WTC11 (cell line): ENCODE results near the gene NOXA1. TPM values are rescaled to one million over a fixed set of nuclear protein-coding genes. Genes with fewer than 3 reads are reported as not detected.

Experiments
- ATAC-seq: fragments of 200-7000 bp; cut with Tn5 transposase; 2 replicates; pipeline ENCODE4 v1.10.0; 2021; ENCODE audit warnings: mild to moderate bottlenecking, moderate library complexity
- CTCF ChIA-PET: fragments of 300-600 bp; sonication (Branson Sonifier 250); formaldehyde crosslinking; loops from one replicate; lab custom pipeline; 2021; ENCODE audit warnings: antibody characterized with exemption; lab: Charles Lee
- POLR2A ChIA-PET: fragments of 350-600 bp; sonication (Branson Sonifier 250); formaldehyde crosslinking; loops from one replicate; lab custom pipeline; 2021; ENCODE audit warnings: antibody characterized with exemption; lab: Charles Lee
- DNase-seq: peaks from one replicate; pipeline ENCODE4 v3.0.0; 2021; ENCODE audit warnings: low spot score
- H3K27ac Mint-ChIP-seq: 2 replicates; pipeline ENCODE4 v1.8.0; 2021; ENCODE audit warnings: mixed read lengths
- H3K27me3 Mint-ChIP-seq: 2 replicates; pipeline ENCODE4 v1.8.0; 2021; ENCODE audit warnings: low read depth, mild to moderate bottlenecking, moderate library complexity, mixed read lengths
- H3K36me3 Mint-ChIP-seq: 2 replicates; pipeline ENCODE4 v1.8.0; 2021; ENCODE audit warnings: mixed read lengths
- H3K4me1 Mint-ChIP-seq: 2 replicates; pipeline ENCODE4 v1.8.0; 2022; ENCODE audit warnings: mixed read lengths
- H3K4me3 Mint-ChIP-seq: 2 replicates; pipeline ENCODE4 v1.8.0; 2021; ENCODE audit warnings: mild to moderate bottlenecking, moderate library complexity, mixed read lengths
- H3K9me3 Mint-ChIP-seq: 2 replicates; pipeline ENCODE4 v1.8.0; 2021; ENCODE audit warnings: mixed read lengths
- EMX1 ChIP-seq: fragments of 250-450 bp; sonication (Bioruptor Pico); IDR thresholded peaks from 2 replicates; pipeline ENCODE4 v1.8.0; 2021; ENCODE audit warnings: mild to moderate bottlenecking
- ESRRA ChIP-seq: sonication (generic); formaldehyde crosslinking; IDR thresholded peaks from 2 replicates; pipeline ENCODE4 v1.8.1; 2022; ENCODE audit warnings: mild to moderate bottlenecking, missing genetic modification reagents, borderline replicate concordance
- JAZF1 ChIP-seq: fragments of 250-450 bp; sonication (Bioruptor Pico); IDR thresholded peaks from 2 replicates; pipeline ENCODE4 v1.9.0; 2021; ENCODE audit warnings: moderate library complexity, mild to moderate bottlenecking, inconsistent platforms
- SMAD4 ChIP-seq: sonication (generic); formaldehyde crosslinking; IDR thresholded peaks from 2 replicates; pipeline ENCODE4 v1.8.0; 2022; ENCODE audit warnings: mild to moderate bottlenecking, missing genetic modification reagents
- SOX15 ChIP-seq: fragments of 250-450 bp; sonication (Bioruptor Pico); IDR thresholded peaks from 2 replicates; pipeline ENCODE4 v1.9.0; 2021; ENCODE audit warnings: mild to moderate bottlenecking
- TP53 ChIP-seq: sonication (generic); formaldehyde crosslinking; IDR thresholded peaks from 2 replicates; pipeline ENCODE4 v1.8.1; 2023; ENCODE audit warnings: mild to moderate bottlenecking, missing genetic modification reagents
- ZNF416 ChIP-seq: fragments of 250-450 bp; sonication (Bioruptor Pico); IDR thresholded peaks from 2 replicates; pipeline ENCODE4 v1.9.0; 2021; ENCODE audit warnings: mild to moderate bottlenecking, inconsistent platforms
- total RNA-seq: library from RNA; stranded (reverse); gene quantifications from 3 replicates; pipeline ENCODE4 v1.2.3, GENCODE V29; 2021
- TF ChIP-seq, protein P1 (sequence below): sonication (generic); formaldehyde crosslinking; IDR thresholded peaks from 2 replicates; pipeline ENCODE4 v1.8.1; 2022; ENCODE audit warnings: missing genetic modification reagents, borderline replicate concordance
- TF ChIP-seq, protein P2 (sequence below): sonication (generic); formaldehyde crosslinking; IDR thresholded peaks from 2 replicates; pipeline ENCODE4 v1.8.0; 2023; ENCODE audit warnings: mild to moderate bottlenecking, missing genetic modification reagents
- TF ChIP-seq, protein P3 (sequence below): sonication (generic); formaldehyde crosslinking; IDR thresholded peaks from 2 replicates; pipeline ENCODE4 v1.8.1; 2022; ENCODE audit warnings: low read depth, missing genetic modification reagents, borderline replicate concordance
- TF ChIP-seq, protein P4 (sequence below): sonication (generic); formaldehyde crosslinking; IDR thresholded peaks from 2 replicates; pipeline ENCODE4 v1.8.1; 2023; ENCODE audit warnings: mild to moderate bottlenecking, missing genetic modification reagents
- TF ChIP-seq, protein P5 (sequence below): sonication (generic); formaldehyde crosslinking; IDR thresholded peaks from 2 replicates; pipeline ENCODE4 v1.8.0; 2023; ENCODE audit warnings: missing genetic modification reagents, mild to moderate bottlenecking, borderline replicate concordance

NOXA1 gene
- total RNA-seq, 1 experiment from 2014 or later, result 2.9 TPM

DNA sequence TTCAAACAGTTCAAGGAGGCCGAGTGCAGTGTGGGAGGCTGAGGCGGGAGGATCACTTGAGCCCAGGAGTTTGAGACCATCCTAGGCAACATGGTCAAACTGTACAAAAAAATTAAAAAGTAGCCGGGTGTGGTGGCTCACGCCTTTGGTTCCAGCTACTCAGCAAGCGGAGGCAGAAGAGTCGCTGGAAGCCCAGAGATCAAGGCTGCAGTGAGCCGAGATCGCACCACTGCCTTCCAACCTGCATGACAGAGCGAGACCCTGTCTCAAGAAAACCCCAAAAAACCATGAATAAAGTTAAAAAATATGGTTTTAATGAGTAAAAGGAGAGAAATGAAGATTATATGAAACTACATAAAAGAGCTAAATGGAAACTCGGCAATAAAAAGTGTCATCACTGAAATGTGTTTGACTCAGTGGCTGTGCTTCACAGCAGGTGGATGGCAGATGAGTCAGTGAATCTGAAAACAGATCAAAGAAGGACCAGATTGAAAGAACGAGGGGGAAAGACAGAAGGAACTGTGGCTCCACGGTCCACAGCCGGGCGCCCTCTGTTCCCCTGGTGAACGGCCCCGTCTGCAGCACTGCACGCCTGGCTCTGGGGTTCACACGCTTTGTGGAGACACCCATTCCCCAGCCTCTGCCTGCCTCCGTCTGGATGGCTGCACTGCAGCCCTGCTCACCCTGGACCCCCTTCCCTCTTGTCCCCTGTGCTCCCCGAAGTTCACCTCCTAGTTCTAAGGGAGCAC lies 25.3 kb upstream of the NOXA1 start (continued):
- TF ChIP-seq, protein P1, sequence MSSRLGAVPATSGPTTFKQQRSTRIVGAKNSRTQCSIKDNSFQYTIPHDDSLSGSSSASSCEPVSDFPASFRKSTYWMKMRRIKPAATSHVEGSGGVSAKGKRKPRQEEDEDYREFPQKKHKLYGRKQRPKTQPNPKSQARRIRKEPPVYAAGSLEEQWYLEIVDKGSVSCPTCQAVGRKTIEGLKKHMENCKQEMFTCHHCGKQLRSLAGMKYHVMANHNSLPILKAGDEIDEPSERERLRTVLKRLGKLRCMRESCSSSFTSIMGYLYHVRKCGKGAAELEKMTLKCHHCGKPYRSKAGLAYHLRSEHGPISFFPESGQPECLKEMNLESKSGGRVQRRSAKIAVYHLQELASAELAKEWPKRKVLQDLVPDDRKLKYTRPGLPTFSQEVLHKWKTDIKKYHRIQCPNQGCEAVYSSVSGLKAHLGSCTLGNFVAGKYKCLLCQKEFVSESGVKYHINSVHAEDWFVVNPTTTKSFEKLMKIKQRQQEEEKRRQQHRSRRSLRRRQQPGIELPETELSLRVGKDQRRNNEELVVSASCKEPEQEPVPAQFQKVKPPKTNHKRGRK (CRISPR knock-in tag), result no peak
- TF ChIP-seq JAZF1 (CRISPR knock-in tag), result no peak

DNA sequence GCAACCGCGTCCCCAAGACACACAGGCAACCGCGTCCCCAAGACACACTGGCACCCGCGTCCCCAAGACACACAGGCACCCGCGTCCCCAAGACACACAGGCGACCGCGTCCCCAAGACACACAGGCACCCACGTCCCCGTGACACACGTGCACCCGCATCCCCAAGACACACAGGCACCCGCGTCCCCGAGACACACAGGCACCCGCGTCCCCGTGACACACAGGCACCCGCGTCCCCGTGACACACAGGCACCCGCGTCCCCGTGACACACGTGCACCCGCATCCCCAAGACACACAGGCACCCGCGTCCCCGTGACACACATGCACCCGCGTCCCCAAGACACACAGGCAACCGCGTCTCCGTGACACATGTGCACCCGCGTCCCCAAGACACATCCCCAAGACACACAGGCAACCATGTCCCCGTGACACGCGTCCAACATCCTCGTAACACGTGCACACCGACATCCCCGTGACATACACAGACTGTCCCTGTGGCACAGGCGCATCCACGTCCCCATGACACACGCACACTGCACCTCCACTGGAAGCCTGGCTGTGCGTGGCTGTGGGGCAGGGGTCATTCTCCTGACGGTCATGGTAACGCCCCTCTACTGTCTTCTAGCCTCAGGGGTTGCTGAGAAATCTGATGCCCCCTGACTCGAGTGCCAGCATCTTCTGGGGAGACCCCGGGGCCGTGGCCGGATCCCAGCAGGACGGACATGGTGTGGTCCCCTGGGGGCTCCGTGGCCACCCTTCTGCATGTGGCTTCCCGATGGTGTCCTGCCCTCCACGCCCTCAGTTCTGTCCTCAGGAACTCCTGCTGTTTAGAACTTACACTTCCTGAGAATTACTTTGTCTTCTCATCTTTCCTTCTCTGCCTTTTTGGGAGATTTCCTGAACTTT lies 24.4 kb upstream of the NOXA1 start:
- H3K36me3 Mint-ChIP-seq, result peaks cover 15% of the 10 kb centered on the region
- no peak for DNase-seq
- no peak overlapping the region; the same call in 1 of the 2 replicates for H3K27ac Mint-ChIP-seq
- ChIA-PET POLR2A (no interaction called here), CTCF (no interaction called here)
- no peak for ATAC-seq
- peaks cover 10% of the 10 kb centered on the region for H3K9me3 Mint-ChIP-seq
- no peak overlapping the region for H3K4me3 Mint-ChIP-seq
- no peak for TF ChIP-seq ZNF416 (CRISPR knock-in tag)
- TF ChIP-seq ESRRA (CRISPR knock-in tag), result no peak
- TF ChIP-seq, protein P2, sequence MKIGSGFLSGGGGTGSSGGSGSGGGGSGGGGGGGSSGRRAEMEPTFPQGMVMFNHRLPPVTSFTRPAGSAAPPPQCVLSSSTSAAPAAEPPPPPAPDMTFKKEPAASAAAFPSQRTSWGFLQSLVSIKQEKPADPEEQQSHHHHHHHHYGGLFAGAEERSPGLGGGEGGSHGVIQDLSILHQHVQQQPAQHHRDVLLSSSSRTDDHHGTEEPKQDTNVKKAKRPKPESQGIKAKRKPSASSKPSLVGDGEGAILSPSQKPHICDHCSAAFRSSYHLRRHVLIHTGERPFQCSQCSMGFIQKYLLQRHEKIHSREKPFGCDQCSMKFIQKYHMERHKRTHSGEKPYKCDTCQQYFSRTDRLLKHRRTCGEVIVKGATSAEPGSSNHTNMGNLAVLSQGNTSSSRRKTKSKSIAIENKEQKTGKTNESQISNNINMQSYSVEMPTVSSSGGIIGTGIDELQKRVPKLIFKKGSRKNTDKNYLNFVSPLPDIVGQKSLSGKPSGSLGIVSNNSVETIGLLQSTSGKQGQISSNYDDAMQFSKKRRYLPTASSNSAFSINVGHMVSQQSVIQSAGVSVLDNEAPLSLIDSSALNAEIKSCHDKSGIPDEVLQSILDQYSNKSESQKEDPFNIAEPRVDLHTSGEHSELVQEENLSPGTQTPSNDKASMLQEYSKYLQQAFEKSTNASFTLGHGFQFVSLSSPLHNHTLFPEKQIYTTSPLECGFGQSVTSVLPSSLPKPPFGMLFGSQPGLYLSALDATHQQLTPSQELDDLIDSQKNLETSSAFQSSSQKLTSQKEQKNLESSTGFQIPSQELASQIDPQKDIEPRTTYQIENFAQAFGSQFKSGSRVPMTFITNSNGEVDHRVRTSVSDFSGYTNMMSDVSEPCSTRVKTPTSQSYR (CRISPR knock-in tag), result no peak
- TF ChIP-seq EMX1, result no peak
- TF ChIP-seq SOX15, result no peak
- no peak for TF ChIP-seq TP53 (CRISPR knock-in tag)
- TF ChIP-seq, protein P3, sequence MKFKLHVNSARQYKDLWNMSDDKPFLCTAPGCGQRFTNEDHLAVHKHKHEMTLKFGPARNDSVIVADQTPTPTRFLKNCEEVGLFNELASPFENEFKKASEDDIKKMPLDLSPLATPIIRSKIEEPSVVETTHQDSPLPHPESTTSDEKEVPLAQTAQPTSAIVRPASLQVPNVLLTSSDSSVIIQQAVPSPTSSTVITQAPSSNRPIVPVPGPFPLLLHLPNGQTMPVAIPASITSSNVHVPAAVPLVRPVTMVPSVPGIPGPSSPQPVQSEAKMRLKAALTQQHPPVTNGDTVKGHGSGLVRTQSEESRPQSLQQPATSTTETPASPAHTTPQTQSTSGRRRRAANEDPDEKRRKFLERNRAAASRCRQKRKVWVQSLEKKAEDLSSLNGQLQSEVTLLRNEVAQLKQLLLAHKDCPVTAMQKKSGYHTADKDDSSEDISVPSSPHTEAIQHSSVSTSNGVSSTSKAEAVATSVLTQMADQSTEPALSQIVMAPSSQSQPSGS (CRISPR knock-in tag), result no peak
- TF ChIP-seq SMAD4 (CRISPR knock-in tag), result no peak
- TF ChIP-seq, protein P4, sequence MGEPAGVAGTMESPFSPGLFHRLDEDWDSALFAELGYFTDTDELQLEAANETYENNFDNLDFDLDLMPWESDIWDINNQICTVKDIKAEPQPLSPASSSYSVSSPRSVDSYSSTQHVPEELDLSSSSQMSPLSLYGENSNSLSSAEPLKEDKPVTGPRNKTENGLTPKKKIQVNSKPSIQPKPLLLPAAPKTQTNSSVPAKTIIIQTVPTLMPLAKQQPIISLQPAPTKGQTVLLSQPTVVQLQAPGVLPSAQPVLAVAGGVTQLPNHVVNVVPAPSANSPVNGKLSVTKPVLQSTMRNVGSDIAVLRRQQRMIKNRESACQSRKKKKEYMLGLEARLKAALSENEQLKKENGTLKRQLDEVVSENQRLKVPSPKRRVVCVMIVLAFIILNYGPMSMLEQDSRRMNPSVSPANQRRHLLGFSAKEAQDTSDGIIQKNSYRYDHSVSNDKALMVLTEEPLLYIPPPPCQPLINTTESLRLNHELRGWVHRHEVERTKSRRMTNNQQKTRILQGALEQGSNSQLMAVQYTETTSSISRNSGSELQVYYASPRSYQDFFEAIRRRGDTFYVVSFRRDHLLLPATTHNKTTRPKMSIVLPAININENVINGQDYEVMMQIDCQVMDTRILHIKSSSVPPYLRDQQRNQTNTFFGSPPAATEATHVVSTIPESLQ, result no peak
- TF ChIP-seq, protein P5, sequence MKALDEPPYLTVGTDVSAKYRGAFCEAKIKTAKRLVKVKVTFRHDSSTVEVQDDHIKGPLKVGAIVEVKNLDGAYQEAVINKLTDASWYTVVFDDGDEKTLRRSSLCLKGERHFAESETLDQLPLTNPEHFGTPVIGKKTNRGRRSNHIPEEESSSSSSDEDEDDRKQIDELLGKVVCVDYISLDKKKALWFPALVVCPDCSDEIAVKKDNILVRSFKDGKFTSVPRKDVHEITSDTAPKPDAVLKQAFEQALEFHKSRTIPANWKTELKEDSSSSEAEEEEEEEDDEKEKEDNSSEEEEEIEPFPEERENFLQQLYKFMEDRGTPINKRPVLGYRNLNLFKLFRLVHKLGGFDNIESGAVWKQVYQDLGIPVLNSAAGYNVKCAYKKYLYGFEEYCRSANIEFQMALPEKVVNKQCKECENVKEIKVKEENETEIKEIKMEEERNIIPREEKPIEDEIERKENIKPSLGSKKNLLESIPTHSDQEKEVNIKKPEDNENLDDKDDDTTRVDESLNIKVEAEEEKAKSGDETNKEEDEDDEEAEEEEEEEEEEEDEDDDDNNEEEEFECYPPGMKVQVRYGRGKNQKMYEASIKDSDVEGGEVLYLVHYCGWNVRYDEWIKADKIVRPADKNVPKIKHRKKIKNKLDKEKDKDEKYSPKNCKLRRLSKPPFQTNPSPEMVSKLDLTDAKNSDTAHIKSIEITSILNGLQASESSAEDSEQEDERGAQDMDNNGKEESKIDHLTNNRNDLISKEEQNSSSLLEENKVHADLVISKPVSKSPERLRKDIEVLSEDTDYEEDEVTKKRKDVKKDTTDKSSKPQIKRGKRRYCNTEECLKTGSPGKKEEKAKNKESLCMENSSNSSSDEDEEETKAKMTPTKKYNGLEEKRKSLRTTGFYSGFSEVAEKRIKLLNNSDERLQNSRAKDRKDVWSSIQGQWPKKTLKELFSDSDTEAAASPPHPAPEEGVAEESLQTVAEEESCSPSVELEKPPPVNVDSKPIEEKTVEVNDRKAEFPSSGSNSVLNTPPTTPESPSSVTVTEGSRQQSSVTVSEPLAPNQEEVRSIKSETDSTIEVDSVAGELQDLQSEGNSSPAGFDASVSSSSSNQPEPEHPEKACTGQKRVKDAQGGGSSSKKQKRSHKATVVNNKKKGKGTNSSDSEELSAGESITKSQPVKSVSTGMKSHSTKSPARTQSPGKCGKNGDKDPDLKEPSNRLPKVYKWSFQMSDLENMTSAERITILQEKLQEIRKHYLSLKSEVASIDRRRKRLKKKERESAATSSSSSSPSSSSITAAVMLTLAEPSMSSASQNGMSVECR (CRISPR knock-in tag), result no peak
- no peaks in the 10 kb centered on the region for H3K4me1 Mint-ChIP-seq
- H3K27me3 Mint-ChIP-seq, result no peaks in the 10 kb centered on the region; the same call in 1 of the 2 replicates
